ENCODE measurements around the gene PRH1. TPM values are rescaled to one million over a fixed set of nuclear protein-coding genes. Genes with fewer than 3 reads are reported as not detected.

Gene PRH1
- total RNA-seq, 4 donors from 2014 or later = 5.3 to 38.5 (median 11.6) TPM

DNA sequence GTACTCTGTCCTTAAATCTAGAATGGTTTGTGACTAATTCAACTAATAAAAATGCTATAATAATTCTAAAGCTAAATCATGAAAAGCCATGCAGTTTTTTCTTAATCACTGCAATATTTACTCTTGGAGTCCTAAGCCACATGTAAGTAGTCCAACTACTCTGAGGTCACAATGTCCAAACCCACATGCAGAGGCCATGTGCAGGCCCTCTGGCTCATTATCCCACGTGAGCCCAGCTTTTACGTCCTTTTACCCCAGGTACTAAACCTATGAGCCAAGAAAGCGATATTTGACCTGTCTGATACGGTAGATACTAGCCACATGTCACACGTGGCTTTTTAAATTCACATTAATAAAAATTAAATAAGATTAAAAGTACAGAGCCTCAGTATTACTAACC lies 12.8 kb upstream of the PRH1 start:
- TF ChIP-seq POLR2A (IDR thresholded peaks at IDR 0.05) = no peak
- TF ChIP-seq, protein P1, sequence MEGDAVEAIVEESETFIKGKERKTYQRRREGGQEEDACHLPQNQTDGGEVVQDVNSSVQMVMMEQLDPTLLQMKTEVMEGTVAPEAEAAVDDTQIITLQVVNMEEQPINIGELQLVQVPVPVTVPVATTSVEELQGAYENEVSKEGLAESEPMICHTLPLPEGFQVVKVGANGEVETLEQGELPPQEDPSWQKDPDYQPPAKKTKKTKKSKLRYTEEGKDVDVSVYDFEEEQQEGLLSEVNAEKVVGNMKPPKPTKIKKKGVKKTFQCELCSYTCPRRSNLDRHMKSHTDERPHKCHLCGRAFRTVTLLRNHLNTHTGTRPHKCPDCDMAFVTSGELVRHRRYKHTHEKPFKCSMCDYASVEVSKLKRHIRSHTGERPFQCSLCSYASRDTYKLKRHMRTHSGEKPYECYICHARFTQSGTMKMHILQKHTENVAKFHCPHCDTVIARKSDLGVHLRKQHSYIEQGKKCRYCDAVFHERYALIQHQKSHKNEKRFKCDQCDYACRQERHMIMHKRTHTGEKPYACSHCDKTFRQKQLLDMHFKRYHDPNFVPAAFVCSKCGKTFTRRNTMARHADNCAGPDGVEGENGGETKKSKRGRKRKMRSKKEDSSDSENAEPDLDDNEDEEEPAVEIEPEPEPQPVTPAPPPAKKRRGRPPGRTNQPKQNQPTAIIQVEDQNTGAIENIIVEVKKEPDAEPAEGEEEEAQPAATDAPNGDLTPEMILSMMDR (IDR thresholded peaks at IDR 0.05) = no peak
- Histone ChIP-seq H3K27me3 (no peaks in the 10 kb centered on the region), H3K4me1 (peaks cover 0 to 5% (median 0%) of the 10 kb centered on the region in 3 donors), H3K4me3 (no peak overlapping the region), H3K9me3 (no peaks in the 10 kb centered on the region), H3K36me3 (no peaks in the 10 kb centered on the region), H3K27ac (no peak overlapping the region)
- WGBS, 2 donors = 89 to 94% methylated on average over 5 of the region's 5 CpGs
- DNase-seq = no peak
- intact Hi-C loops (cut with DNase I) = no loop called here

DNA sequence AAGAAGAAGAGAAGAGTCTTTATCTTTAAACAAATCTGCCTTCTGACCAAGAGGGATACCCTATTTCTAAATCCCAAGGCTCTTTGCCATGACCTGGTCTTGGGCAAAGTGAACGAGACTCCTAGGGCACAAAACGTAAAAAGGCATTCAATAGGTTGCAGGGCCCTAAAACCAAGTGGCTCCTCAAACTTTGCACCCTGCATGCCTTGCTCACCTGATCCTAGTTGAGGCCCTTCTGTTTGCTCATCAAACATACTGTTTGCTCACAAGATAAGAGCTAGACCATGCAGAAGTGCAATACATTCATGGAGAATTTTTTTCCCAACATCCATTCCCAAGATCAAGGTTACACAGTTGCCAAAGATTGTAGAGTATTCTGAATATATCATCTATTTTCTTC lies 7.9 kb upstream of the PRH1 start:
- Histone ChIP-seq H3K4me3 (no peak overlapping the region), H3K27me3 (no peaks in the 10 kb centered on the region), H3K27ac (no peak overlapping the region), H3K36me3 (no peaks in the 10 kb centered on the region), H3K9me3 (no peaks in the 10 kb centered on the region), H3K4me1 (no peaks in the 10 kb centered on the region)
- no peak for TF ChIP-seq POLR2A (IDR thresholded peaks at IDR 0.05)
- TF ChIP-seq, protein P1 (IDR thresholded peaks at IDR 0.05) = no peak
- 85 to 100% methylated on average over 2 of the region's 2 CpGs for WGBS, 2 donors
- DNase-seq = no peak
- intact Hi-C loops (cut with DNase I) = no loop called here

DNA sequence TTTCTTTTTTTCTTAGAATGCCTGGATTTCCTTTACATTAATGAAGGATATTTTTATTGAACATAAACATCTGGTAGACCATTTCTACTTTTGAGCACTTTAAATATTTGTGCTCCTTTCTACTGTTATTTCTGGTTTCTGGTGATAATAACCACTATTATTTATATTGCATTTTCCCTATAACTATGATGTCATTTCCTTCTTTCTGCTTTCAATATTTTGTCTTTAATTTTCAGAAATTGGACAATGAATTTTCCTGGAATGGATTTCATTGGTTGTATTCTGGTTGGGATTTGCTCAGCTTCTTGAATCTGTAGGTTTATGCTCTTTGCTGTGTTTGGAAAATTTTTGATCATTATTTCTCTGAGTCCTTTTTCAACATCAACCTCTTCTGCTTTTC lies 5.2 kb upstream of the PRH1 start:
- Histone ChIP-seq H3K27me3 (no peaks in the 10 kb centered on the region), H3K36me3 (no peaks in the 10 kb centered on the region), H3K4me1 (no peaks in the 10 kb centered on the region), H3K9me3 (no peaks in the 10 kb centered on the region), H3K27ac (no peak overlapping the region), H3K4me3 (no peak overlapping the region)
- TF ChIP-seq POLR2A (IDR thresholded peaks at IDR 0.05) = no peak
- TF ChIP-seq, protein P1 (IDR thresholded peaks at IDR 0.05) = no peak
- DNase-seq = no peak
- intact Hi-C loops (cut with DNase I) = no loop called here

DNA sequence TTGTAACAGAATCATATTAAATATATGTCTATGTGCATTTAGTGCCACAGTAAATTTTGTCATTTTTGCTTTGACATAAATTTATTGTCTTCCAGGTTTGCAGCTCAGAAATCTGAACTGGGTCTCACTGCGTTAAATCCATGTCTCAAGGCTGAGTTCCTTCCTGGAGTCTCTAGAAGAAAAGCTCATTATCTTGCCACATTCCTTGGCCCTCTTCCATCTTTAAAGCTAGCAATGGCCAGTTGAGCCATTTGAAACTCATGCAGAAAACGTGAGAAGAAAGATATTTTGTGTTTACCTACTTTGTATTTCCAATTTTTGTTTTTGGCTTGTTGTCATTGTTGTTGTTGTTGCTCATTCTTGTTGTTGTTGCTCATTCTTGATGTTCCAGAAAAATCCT lies 10.7 kb downstream of the PRH1 start:
- H3K4me3 ChIP-seq = no peak overlapping the region
- no peak overlapping the region for H3K27ac ChIP-seq
- no peaks in the 10 kb centered on the region for H3K27me3 ChIP-seq
- no peak for TF ChIP-seq POLR2A (IDR thresholded peaks at IDR 0.05)
- TF ChIP-seq, protein P1 (IDR thresholded peaks at IDR 0.05) = no peak
- H3K4me1 ChIP-seq = no peaks in the 10 kb centered on the region
- intact Hi-C loops (cut with DNase I) = no loop called here
- 57 to 63% methylated on average over 2 of the region's 2 CpGs for whole genome bisulfite sequencing, 2 donors
- H3K9me3 ChIP-seq = no peaks in the 10 kb centered on the region
- peaks cover 0 to 12% (median 0%) of the 10 kb centered on the region in 3 donors for H3K36me3 ChIP-seq
- no peak for DNase-seq

DNA sequence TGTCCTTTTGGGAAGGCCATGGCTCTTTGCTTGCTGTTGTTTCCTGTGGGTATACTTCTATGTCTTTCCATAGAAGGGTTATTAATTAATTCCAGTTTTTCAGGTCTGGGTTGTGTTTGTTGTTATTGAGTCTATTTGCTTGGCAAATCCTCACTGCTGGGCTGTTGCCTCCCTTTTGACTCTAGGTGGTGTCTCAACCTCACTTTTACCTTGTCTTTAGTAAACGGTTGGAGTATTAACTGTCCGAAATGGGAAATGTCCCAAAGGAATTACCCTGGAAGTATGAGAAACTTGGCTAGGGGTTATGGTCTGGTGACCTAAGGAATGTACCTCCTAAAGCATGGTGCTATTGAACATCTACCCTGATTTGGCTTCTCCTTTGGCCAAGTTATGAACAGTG lies 16.7 kb downstream of the PRH1 start:
- Histone ChIP-seq H3K4me3 (no peak overlapping the region), H3K36me3 (no peaks in the 10 kb centered on the region), H3K27ac (no peak overlapping the region), H3K27me3 (no peaks in the 10 kb centered on the region), H3K9me3 (peaks cover 0 to 9% (median 0%) of the 10 kb centered on the region in 3 donors), H3K4me1 (no peaks in the 10 kb centered on the region)
- TF ChIP-seq, protein P1 (IDR thresholded peaks at IDR 0.05) = peak in 1 of 6 experiments; percentile 23
- no peak for TF ChIP-seq POLR2A (IDR thresholded peaks at IDR 0.05)
- DNase-seq = no peak
- 92 to 94% methylated on average over 2 of the region's 2 CpGs for WGBS, 2 donors
- intact Hi-C loops (cut with DNase I) = no loop called here

Measured in esophagus squamous epithelium (tissue), 5 donors.